WTC11 (cell line): ENCODE measurements around the gene NEURL1B. TPM values are rescaled to one million over a fixed set of nuclear protein-coding genes. Genes with fewer than 3 reads are reported as not detected.

ENCODE experiments used
- ATAC-seq: fragments of 200-7000 bp; cut with Tn5 transposase; 2 replicates; pipeline ENCODE4 v1.10.0; 2021; ENCODE audit warnings: mild to moderate bottlenecking, moderate library complexity
- CTCF ChIA-PET: fragments of 300-600 bp; sonication (Branson Sonifier 250); formaldehyde crosslinking; loops from one replicate; lab custom pipeline; 2021; ENCODE audit warnings: antibody characterized with exemption; lab: Charles Lee
- POLR2A ChIA-PET: fragments of 350-600 bp; sonication (Branson Sonifier 250); formaldehyde crosslinking; loops from one replicate; lab custom pipeline; 2021; ENCODE audit warnings: antibody characterized with exemption; lab: Charles Lee
- DNase-seq: peaks from one replicate; pipeline ENCODE4 v3.0.0; 2021; ENCODE audit warnings: low spot score
- H3K27ac Mint-ChIP-seq: 2 replicates; pipeline ENCODE4 v1.8.0; 2021; ENCODE audit warnings: mixed read lengths
- H3K27me3 Mint-ChIP-seq: 2 replicates; pipeline ENCODE4 v1.8.0; 2021; ENCODE audit warnings: low read depth, mild to moderate bottlenecking, moderate library complexity, mixed read lengths
- H3K36me3 Mint-ChIP-seq: 2 replicates; pipeline ENCODE4 v1.8.0; 2021; ENCODE audit warnings: mixed read lengths
- H3K4me1 Mint-ChIP-seq: 2 replicates; pipeline ENCODE4 v1.8.0; 2022; ENCODE audit warnings: mixed read lengths
- H3K4me3 Mint-ChIP-seq: 2 replicates; pipeline ENCODE4 v1.8.0; 2021; ENCODE audit warnings: mild to moderate bottlenecking, moderate library complexity, mixed read lengths
- H3K9me3 Mint-ChIP-seq: 2 replicates; pipeline ENCODE4 v1.8.0; 2021; ENCODE audit warnings: mixed read lengths
- ELF4 ChIP-seq: sonication (generic); formaldehyde crosslinking; IDR thresholded peaks from 2 replicates; pipeline ENCODE4 v1.8.1; 2022; ENCODE audit warnings: low read depth, mild to moderate bottlenecking, moderate library complexity, missing genetic modification reagents
- ETV6 ChIP-seq: sonication (generic); formaldehyde crosslinking; IDR thresholded peaks from 2 replicates; pipeline ENCODE4 v1.8.1; 2022; ENCODE audit warnings: mild to moderate bottlenecking, missing genetic modification reagents
- FOXP1 ChIP-seq: sonication (generic); formaldehyde crosslinking; IDR thresholded peaks from 2 replicates; pipeline ENCODE4 v1.8.0; 2022; ENCODE audit warnings: missing genetic modification reagents, mild to moderate bottlenecking, moderate library complexity, borderline replicate concordance
- GABPB1 ChIP-seq: sonication (generic); formaldehyde crosslinking; IDR thresholded peaks from 2 replicates; pipeline ENCODE4 v1.8.1; 2023; ENCODE audit warnings: mild to moderate bottlenecking, missing genetic modification reagents
- GRHL2 ChIP-seq: fragments of 250-450 bp; sonication (Bioruptor Pico); IDR thresholded peaks from 2 replicates; pipeline ENCODE4 v1.8.0; 2022; ENCODE audit warnings: mild to moderate bottlenecking, moderate library complexity; ENCODE audit not compliant: insufficient replicate concordance, severe bottlenecking
- IRF2 ChIP-seq: sonication (generic); formaldehyde crosslinking; IDR thresholded peaks from 2 replicates; pipeline ENCODE4 v1.8.0; 2022; ENCODE audit warnings: low read depth, missing genetic modification reagents, borderline replicate concordance
- MYBL2 ChIP-seq: sonication (generic); formaldehyde crosslinking; IDR thresholded peaks from 2 replicates; pipeline ENCODE4 v1.8.1; 2023; ENCODE audit warnings: mild to moderate bottlenecking, moderate library complexity, missing genetic modification reagents
- NR1H2 ChIP-seq: sonication (generic); formaldehyde crosslinking; IDR thresholded peaks from 2 replicates; pipeline ENCODE4 v1.9.0; 2021; ENCODE audit warnings: mild to moderate bottlenecking, moderate library complexity, missing genetic modification reagents
- RELA ChIP-seq: sonication (generic); formaldehyde crosslinking; IDR thresholded peaks from 2 replicates; pipeline ENCODE4 v1.8.1; 2022; ENCODE audit warnings: missing genetic modification reagents, mild to moderate bottlenecking, borderline replicate concordance
- RORB ChIP-seq: fragments of 250-450 bp; sonication (Bioruptor Pico); IDR thresholded peaks from 2 replicates; pipeline ENCODE4 v1.9.0; 2021; ENCODE audit warnings: mild to moderate bottlenecking
- TP53 ChIP-seq: sonication (generic); formaldehyde crosslinking; IDR thresholded peaks from 2 replicates; pipeline ENCODE4 v1.8.1; 2023; ENCODE audit warnings: mild to moderate bottlenecking, missing genetic modification reagents
- ZNF121 ChIP-seq: sonication (generic); formaldehyde crosslinking; IDR thresholded peaks from 2 replicates; pipeline ENCODE4 v1.8.0; 2023; ENCODE audit warnings: missing genetic modification reagents
- ZNF232 ChIP-seq: sonication (generic); formaldehyde crosslinking; IDR thresholded peaks from 2 replicates; pipeline ENCODE4 v1.8.0; 2022; ENCODE audit warnings: mild to moderate bottlenecking, missing genetic modification reagents
- ZNF263 ChIP-seq: sonication (generic); formaldehyde crosslinking; IDR thresholded peaks from 2 replicates; pipeline ENCODE4 v1.8.1; 2022; ENCODE audit warnings: low read depth, mild to moderate bottlenecking, moderate library complexity, missing genetic modification reagents
- total RNA-seq: library from RNA; stranded (reverse); gene quantifications from 3 replicates; pipeline ENCODE4 v1.2.3, GENCODE V29; 2021
- TF ChIP-seq, protein P1 (sequence below): sonication (generic); formaldehyde crosslinking; IDR thresholded peaks from 2 replicates; pipeline ENCODE4 v1.8.1; 2023; ENCODE audit warnings: mild to moderate bottlenecking, missing genetic modification reagents, moderate library complexity
- TF ChIP-seq, protein P2 (sequence below): fragments of 250-450 bp; sonication (Bioruptor Pico); IDR thresholded peaks from 2 replicates; pipeline ENCODE4 v2.1.2; 2022; ENCODE audit warnings: mild to moderate bottlenecking, moderate library complexity
- TF ChIP-seq, protein P3 (sequence below): sonication (generic); formaldehyde crosslinking; IDR thresholded peaks from 2 replicates; pipeline ENCODE4 v1.8.1; 2023; ENCODE audit warnings: mild to moderate bottlenecking, moderate library complexity, missing genetic modification reagents
- TF ChIP-seq, protein P4 (sequence below): fragments of 250-450 bp; sonication (Bioruptor Pico); IDR thresholded peaks from 2 replicates; pipeline ENCODE4 v1.9.0; 2021; ENCODE audit warnings: mild to moderate bottlenecking, borderline replicate concordance
- TF ChIP-seq, protein P5 (sequence below): fragments of 250-450 bp; sonication (Bioruptor Pico); IDR thresholded peaks from 2 replicates; pipeline ENCODE4 v1.9.0; 2021; ENCODE audit warnings: mild to moderate bottlenecking

Gene NEURL1B
- total RNA-seq, 1 experiment from 2014 or later, result 9.8 TPM

DNA sequence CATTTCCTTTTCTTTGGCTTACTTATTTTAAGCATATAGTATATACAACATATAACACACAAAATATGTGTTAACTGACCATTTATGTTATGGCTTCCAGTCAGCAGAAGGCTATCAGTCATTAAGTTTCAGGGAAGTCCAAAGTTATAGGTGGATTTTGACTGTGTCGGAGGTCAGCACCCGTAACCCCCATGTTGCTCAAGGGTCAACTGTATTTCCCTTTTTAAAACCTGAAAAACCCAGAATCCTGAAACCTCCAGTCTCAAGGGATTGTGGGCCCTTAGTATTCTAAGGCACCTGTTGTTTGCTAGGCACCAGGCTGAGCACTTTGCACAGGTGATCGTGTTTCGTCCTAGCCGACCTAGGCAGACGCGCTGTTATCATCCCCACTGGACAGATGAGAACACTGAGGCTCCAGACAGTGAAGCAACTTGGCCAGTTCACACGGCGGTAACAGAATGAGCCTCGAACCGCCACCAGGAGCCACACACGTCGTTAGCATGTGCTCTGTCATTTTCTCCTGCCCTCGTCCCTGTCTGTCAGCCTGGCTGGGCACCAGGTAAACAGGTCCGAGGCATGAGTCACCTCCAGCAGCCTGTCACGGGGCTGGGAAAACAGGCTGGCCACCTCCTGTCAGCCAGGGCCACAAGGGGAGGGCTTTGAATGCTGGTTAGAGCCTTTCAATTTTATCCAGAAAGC is 90.1 kb downstream of the NEURL1B start:
- H3K4me3 Mint-ChIP-seq, result no peak overlapping the region
- no peaks in the 10 kb centered on the region for H3K9me3 Mint-ChIP-seq
- ChIA-PET POLR2A (no interaction called here), CTCF (no interaction called here)
- H3K27ac Mint-ChIP-seq, result no peak overlapping the region
- H3K4me1 Mint-ChIP-seq, result 0 out of 2 replicates have a peak, but pooled peaks cover 2% of the 10 kb centered on the region
- ATAC-seq, result no peak
- no peak for DNase-seq
- TF ChIP-seq, protein P1, sequence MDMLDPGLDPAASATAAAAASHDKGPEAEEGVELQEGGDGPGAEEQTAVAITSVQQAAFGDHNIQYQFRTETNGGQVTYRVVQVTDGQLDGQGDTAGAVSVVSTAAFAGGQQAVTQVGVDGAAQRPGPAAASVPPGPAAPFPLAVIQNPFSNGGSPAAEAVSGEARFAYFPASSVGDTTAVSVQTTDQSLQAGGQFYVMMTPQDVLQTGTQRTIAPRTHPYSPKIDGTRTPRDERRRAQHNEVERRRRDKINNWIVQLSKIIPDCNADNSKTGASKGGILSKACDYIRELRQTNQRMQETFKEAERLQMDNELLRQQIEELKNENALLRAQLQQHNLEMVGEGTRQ (CRISPR knock-in tag), result no peak
- TF ChIP-seq RORB (CRISPR knock-in tag) (no peak), GABPB1 (peak; percentile 90), FOXP1 (no peak)
- H3K27me3 Mint-ChIP-seq, result peaks cover 9% of the 10 kb centered on the region; the same call in 1 of the 2 replicates
- no peaks in the 10 kb centered on the region for H3K36me3 Mint-ChIP-seq

DNA sequence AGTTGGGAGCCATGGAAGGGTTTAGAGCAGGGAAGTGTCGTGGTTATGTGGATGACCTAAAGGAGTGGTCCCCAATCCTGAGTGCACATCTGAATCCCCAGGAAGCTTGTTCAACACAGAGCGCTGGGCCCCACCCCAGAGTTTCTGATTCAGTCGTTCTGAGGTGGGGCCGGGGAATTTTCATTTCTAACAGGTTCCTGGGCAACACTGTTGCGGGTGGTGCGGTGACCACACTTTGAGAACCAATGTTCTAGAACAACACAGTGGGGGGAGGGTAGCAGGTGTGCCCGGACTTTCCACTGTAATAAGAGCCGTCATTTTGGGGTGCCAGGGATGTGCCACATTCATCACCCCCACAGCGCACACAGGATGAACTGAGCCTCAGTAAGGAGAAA is 90.6 kb downstream of the NEURL1B start:
- ChIA-PET CTCF (interaction anchor here (1.0 kb wide), 1 partner anchor 15 kb away, joined by 4 read pairs; no protein-coding TSS in a partner anchor), POLR2A (no interaction called here)
- Mint-ChIP-seq H3K4me1 (0 out of 2 replicates have a peak, but pooled peaks cover 2% of the 10 kb centered on the region), H3K27me3 (peaks cover 9% of the 10 kb centered on the region; the same call in 1 of the 2 replicates)
- TF ChIP-seq ETV6, result no peak
- TF ChIP-seq, protein P2, sequence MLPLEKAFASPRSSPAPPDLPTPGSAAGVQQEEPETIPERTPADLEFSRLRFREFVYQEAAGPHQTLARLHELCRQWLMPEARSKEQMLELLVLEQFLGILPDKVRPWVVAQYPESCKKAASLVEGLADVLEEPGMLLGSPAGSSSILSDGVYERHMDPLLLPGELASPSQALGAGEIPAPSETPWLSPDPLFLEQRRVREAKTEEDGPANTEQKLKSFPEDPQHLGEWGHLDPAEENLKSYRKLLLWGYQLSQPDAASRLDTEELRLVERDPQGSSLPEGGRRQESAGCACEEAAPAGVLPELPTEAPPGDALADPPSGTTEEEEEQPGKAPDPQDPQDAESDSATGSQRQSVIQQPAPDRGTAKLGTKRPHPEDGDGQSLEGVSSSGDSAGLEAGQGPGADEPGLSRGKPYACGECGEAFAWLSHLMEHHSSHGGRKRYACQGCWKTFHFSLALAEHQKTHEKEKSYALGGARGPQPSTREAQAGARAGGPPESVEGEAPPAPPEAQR, result no peak
- no peak for TF ChIP-seq RELA (CRISPR knock-in tag)
- no peak for TF ChIP-seq IRF2 (CRISPR knock-in tag)
- no peak for TF ChIP-seq TP53 (CRISPR knock-in tag)
- TF ChIP-seq, protein P3, sequence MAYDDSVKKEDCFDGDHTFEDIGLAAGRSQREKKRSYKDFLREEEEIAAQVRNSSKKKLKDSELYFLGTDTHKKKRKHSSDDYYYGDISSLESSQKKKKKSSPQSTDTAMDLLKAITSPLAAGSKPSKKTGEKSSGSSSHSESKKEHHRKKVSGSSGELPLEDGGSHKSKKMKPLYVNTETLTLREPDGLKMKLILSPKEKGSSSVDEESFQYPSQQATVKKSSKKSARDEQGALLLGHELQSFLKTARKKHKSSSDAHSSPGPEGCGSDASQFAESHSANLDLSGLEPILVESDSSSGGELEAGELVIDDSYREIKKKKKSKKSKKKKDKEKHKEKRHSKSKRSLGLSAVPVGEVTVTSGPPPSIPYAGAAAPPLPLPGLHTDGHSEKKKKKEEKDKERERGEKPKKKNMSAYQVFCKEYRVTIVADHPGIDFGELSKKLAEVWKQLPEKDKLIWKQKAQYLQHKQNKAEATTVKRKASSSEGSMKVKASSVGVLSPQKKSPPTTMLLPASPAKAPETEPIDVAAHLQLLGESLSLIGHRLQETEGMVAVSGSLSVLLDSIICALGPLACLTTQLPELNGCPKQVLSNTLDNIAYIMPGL (CRISPR knock-in tag), result no peak
- TF ChIP-seq, protein P1 (CRISPR knock-in tag), result no peak
- no peak for TF ChIP-seq MYBL2 (CRISPR knock-in tag)
- TF ChIP-seq ZNF232 (CRISPR knock-in tag), result no peak
- TF ChIP-seq ZNF263 (CRISPR knock-in tag), result no peak
- TF ChIP-seq ZNF121 (CRISPR knock-in tag), result no peak
- TF ChIP-seq, all 79 proteins: peak for 0
- no peak overlapping the region for H3K27ac Mint-ChIP-seq
- DNase-seq (no peak), ATAC-seq (no peak)
- H3K36me3 Mint-ChIP-seq, result no peaks in the 10 kb centered on the region
- no peak overlapping the region for H3K4me3 Mint-ChIP-seq
- H3K9me3 Mint-ChIP-seq, result no peaks in the 10 kb centered on the region

DNA sequence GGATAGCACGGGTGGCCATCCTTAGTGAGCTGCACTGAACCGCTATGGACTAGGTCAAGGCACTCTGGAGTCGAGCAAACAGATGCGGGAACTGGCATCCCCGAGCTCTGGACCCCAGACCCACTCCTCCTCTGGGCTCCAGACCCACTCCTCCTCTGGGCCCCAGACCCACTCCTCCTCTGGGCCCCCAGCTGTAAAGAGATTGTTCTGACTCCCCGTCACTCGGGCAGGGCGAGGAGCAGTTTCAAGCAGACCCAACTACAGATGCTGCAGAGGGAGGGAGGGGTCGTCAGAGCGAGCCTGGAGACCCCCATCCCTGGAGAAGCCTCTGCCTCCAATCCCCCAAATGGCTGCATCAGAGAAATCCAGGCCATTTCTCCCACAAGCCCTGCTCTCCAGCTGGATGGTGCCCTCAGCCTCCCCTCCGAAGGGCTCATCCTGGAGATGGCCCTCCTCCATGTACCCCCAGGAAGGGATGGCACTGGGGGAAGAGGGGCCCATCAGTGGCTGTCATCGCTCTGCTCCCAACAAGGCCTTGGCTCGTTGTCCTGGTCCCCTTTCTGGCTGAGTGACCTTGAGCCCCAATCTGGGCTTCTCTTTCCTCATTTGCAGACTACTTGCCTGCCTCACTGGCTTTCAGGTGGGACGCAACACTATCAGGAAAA is 91.3 kb downstream of the NEURL1B start:
- H3K27me3 Mint-ChIP-seq, result peaks cover 9% of the 10 kb centered on the region; the same call in 1 of the 2 replicates
- H3K9me3 Mint-ChIP-seq, result no peaks in the 10 kb centered on the region
- H3K4me1 Mint-ChIP-seq, result 0 out of 2 replicates have a peak, but pooled peaks cover 2% of the 10 kb centered on the region
- CTCF ChIA-PET, result interaction anchor here (1.0 to 1.4 kb wide), 2 partner anchors 15 to 18 kb away, joined by 4 to 10 read pairs; no protein-coding TSS in a partner anchor
- no peak overlapping the region for H3K27ac Mint-ChIP-seq
- TF ChIP-seq, protein P4, sequence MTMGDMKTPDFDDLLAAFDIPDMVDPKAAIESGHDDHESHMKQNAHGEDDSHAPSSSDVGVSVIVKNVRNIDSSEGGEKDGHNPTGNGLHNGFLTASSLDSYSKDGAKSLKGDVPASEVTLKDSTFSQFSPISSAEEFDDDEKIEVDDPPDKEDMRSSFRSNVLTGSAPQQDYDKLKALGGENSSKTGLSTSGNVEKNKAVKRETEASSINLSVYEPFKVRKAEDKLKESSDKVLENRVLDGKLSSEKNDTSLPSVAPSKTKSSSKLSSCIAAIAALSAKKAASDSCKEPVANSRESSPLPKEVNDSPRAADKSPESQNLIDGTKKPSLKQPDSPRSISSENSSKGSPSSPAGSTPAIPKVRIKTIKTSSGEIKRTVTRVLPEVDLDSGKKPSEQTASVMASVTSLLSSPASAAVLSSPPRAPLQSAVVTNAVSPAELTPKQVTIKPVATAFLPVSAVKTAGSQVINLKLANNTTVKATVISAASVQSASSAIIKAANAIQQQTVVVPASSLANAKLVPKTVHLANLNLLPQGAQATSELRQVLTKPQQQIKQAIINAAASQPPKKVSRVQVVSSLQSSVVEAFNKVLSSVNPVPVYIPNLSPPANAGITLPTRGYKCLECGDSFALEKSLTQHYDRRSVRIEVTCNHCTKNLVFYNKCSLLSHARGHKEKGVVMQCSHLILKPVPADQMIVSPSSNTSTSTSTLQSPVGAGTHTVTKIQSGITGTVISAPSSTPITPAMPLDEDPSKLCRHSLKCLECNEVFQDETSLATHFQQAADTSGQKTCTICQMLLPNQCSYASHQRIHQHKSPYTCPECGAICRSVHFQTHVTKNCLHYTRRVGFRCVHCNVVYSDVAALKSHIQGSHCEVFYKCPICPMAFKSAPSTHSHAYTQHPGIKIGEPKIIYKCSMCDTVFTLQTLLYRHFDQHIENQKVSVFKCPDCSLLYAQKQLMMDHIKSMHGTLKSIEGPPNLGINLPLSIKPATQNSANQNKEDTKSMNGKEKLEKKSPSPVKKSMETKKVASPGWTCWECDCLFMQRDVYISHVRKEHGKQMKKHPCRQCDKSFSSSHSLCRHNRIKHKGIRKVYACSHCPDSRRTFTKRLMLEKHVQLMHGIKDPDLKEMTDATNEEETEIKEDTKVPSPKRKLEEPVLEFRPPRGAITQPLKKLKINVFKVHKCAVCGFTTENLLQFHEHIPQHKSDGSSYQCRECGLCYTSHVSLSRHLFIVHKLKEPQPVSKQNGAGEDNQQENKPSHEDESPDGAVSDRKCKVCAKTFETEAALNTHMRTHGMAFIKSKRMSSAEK (CRISPR knock-in tag), result no peak
- TF ChIP-seq, protein P5, sequence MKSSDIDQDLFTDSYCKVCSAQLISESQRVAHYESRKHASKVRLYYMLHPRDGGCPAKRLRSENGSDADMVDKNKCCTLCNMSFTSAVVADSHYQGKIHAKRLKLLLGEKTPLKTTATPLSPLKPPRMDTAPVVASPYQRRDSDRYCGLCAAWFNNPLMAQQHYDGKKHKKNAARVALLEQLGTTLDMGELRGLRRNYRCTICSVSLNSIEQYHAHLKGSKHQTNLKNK (CRISPR knock-in tag), result no peak
- TF ChIP-seq NR1H2 (CRISPR knock-in tag), result no peak
- no peak for TF ChIP-seq GRHL2
- TF ChIP-seq ELF4, result no peak
- no peak overlapping the region for H3K4me3 Mint-ChIP-seq
- ATAC-seq, result no peak
- no peak for DNase-seq
- POLR2A ChIA-PET, result no interaction called here
- H3K36me3 Mint-ChIP-seq, result no peaks in the 10 kb centered on the region
